ENCODE data around the gene RPL35.

Gene RPL35

DNA sequence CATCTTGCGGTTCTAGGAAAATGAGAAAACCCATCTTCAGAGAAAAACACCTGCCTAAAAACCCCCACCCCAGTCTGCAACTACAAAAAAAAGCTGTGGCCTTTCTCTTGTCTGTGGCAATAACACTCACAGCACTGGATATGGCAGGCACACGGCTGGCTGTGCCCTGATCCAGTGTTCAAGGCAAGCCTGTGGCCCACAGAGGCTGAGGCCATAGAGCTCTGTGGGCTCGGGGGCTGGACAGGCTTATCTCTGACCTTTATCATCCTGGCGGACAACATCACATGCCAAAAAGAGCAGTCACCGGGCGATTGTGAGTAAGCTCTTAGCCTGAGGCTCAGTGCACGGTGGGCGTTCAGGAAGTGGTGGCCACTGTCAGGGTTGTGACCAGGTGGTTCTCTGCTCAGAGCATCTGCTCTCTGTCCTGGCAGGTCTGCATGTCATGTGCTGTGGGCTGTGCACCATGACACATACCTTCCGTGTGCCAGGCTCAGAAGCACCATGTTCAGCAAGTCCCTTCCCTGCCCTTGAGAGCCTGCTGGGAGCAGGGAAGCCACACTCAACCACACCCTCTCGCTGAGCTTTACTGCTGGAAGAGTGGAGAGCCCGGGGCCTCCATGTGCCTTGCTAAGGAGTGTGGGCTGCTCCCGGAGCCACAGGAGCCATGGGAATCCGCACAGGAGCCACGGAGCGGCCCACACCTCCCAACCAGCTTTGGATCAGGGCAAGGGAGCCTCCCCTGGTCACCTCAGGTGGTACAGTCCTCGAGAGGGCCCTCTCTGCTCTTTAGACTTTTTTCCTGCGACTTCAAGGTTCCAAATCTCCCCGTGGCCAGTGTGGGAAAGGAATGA lies 43.1 kb downstream of the RPL35 start:
- H2AFZ ChIP-seq (ENCODE audit: low read depth, low read length) = no peak overlapping the region
- peak; percentile 41 for DNase-seq
- H2BK15ac ChIP-seq (ENCODE audit: low read depth, poor library complexity, severe bottlenecking) = no peak overlapping the region
- H3K4me1 ChIP-seq (ENCODE audit: control insufficient read depth, insufficient read depth, low read depth, low read length) = peaks cover 14% of the 10 kb centered on the region
- WGBS = 71% methylated on average over 18 of the region's 18 CpGs
- H2BK120ac ChIP-seq (ENCODE audit: low read depth, low read length) = no peak overlapping the region
- peak overlapping the region; percentile 5 for H4K8ac ChIP-seq (ENCODE audit: low read length)
- no peaks in the 10 kb centered on the region for H3K27me3 ChIP-seq (ENCODE audit: control insufficient read depth in 1 of 2, insufficient read depth in 1 of 2, low read length in 2 of 2)
- H3K27ac ChIP-seq (ENCODE audit: low read length, poor library complexity, severe bottlenecking) = no peak overlapping the region
- no peaks in the 10 kb centered on the region for H3K36me3 ChIP-seq (ENCODE audit: control insufficient read depth in 1 of 2, insufficient read depth in 2 of 2, low read depth in 1 of 2, low read length in 2 of 2)
- no peak overlapping the region for H3K4me3 ChIP-seq (ENCODE audit: insufficient read depth in 1 of 2, low read depth in 1 of 2, low read length in 2 of 2)
- no peaks in the 10 kb centered on the region for H3K79me1 ChIP-seq (replicated peaks; ENCODE audit: low read length, poor library complexity, severe bottlenecking)
- H3K4me2 ChIP-seq (ENCODE audit: low read length, poor library complexity, severe bottlenecking) = no peak overlapping the region
- no peak overlapping the region for H3K23ac ChIP-seq (ENCODE audit: low read length in 2 of 2)
- no peak overlapping the region for H2BK12ac ChIP-seq (ENCODE audit: low read length in 2 of 2)
- H3K9me3 ChIP-seq (ENCODE audit: control insufficient read depth, low read length) = no peaks in the 10 kb centered on the region
- no peak overlapping the region for H2AK5ac ChIP-seq (ENCODE audit: low read length, severe bottlenecking)
- peak overlapping the region in 1 of 2 experiments; percentile 65 for H3K18ac ChIP-seq (ENCODE audit: low read depth in 1 of 2, low read length in 2 of 2)
- H4K91ac ChIP-seq (ENCODE audit: low read length) = no peak overlapping the region
- peak overlapping the region in 1 of 2 experiments; percentile 20 for H3K4ac ChIP-seq (ENCODE audit: low read depth in 1 of 2, low read length in 2 of 2)
- H3K9ac ChIP-seq (ENCODE audit: low read length) = no peak overlapping the region
- H3K14ac ChIP-seq (ENCODE audit: low read length in 2 of 2) = peak overlapping the region in 1 of 2 experiments; percentile 38
- no peak overlapping the region for H2BK5ac ChIP-seq (ENCODE audit: low read depth, low read length, poor library complexity, severe bottlenecking)

DNA sequence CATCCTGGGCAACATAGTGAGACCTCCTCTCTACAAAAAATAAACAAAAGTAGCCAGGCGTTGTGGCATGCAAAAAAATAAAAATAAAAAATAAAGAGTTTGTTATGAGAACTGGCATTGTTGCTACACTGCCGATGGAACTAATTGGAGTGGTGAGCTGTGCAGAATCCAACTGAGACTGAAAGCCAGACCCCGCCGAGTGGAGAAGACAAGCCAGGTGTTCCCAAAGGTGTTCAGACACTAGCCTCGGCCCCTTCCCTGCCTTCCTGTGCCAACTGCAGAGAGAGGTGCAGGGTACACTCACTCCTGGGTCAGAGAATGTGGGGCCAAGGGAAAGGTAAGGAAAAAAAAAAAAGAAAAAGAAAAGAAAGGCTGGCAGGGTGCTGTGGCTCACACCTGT lies 46.2 kb downstream of the RPL35 start:
- Histone ChIP-seq H2AFZ (ENCODE audit: low read depth, low read length) (no peak overlapping the region), H3K23ac (ENCODE audit: low read length in 2 of 2) (no peak overlapping the region), H3K4me2 (ENCODE audit: low read length, poor library complexity, severe bottlenecking) (no peak overlapping the region), H2AK5ac (ENCODE audit: low read length, severe bottlenecking) (peak overlapping the region; percentile 94), H3K27ac (ENCODE audit: low read length, poor library complexity, severe bottlenecking) (no peak overlapping the region), H3K14ac (ENCODE audit: low read length in 2 of 2) (no peak overlapping the region), H3K27me3 (ENCODE audit: control insufficient read depth in 1 of 2, insufficient read depth in 1 of 2, low read length in 2 of 2) (no peaks in the 10 kb centered on the region), H3K79me1 (replicated peaks; ENCODE audit: low read length, poor library complexity, severe bottlenecking) (no peaks in the 10 kb centered on the region), H3K4me3 (ENCODE audit: insufficient read depth in 1 of 2, low read depth in 1 of 2, low read length in 2 of 2) (no peak overlapping the region), H3K4me1 (ENCODE audit: control insufficient read depth, insufficient read depth, low read depth, low read length) (peaks cover 33% of the 10 kb centered on the region), H2BK5ac (ENCODE audit: low read depth, low read length, poor library complexity, severe bottlenecking) (no peak overlapping the region), H3K9me3 (ENCODE audit: control insufficient read depth, low read length) (no peaks in the 10 kb centered on the region), H2BK15ac (ENCODE audit: low read depth, poor library complexity, severe bottlenecking) (no peak overlapping the region), H3K9ac (ENCODE audit: low read length) (no peak overlapping the region), H4K8ac (ENCODE audit: low read length) (no peak overlapping the region), H3K36me3 (ENCODE audit: control insufficient read depth in 1 of 2, insufficient read depth in 2 of 2, low read depth in 1 of 2, low read length in 2 of 2) (peaks cover 0 to under 1% of the 10 kb centered on the region in 2 experiments), H4K91ac (ENCODE audit: low read length) (no peak overlapping the region), H3K4ac (ENCODE audit: low read depth in 1 of 2, low read length in 2 of 2) (no peak overlapping the region), H2BK12ac (ENCODE audit: low read length in 2 of 2) (no peak overlapping the region), H3K18ac (ENCODE audit: low read depth in 1 of 2, low read length in 2 of 2) (no peak overlapping the region), H2BK120ac (ENCODE audit: low read depth, low read length) (no peak overlapping the region)
- no peak for DNase-seq
- WGBS = 97% methylated on average over 5 of the region's 5 CpGs

GRCh38 chr9:124814164-124814535 lies 47.6 kb downstream of the RPL35 start:
- Histone ChIP-seq H3K23ac (ENCODE audit: low read length in 2 of 2) (no peak overlapping the region), H3K4ac (ENCODE audit: low read depth in 1 of 2, low read length in 2 of 2) (no peak overlapping the region), H2AFZ (ENCODE audit: low read depth, low read length) (no peak overlapping the region), H2BK5ac (ENCODE audit: low read depth, low read length, poor library complexity, severe bottlenecking) (no peak overlapping the region), H3K79me1 (replicated peaks; ENCODE audit: low read length, poor library complexity, severe bottlenecking) (no peaks in the 10 kb centered on the region), H3K4me3 (ENCODE audit: insufficient read depth in 1 of 2, low read depth in 1 of 2, low read length in 2 of 2) (no peak overlapping the region), H4K91ac (ENCODE audit: low read length) (no peak overlapping the region), H2AK5ac (ENCODE audit: low read length, severe bottlenecking) (peak overlapping the region; percentile 71), H3K27ac (ENCODE audit: low read length, poor library complexity, severe bottlenecking) (peak overlapping the region; percentile 91), H3K4me2 (ENCODE audit: low read length, poor library complexity, severe bottlenecking) (no peak overlapping the region), H2BK12ac (ENCODE audit: low read length in 2 of 2) (no peak overlapping the region), H3K14ac (ENCODE audit: low read length in 2 of 2) (no peak overlapping the region), H2BK120ac (ENCODE audit: low read depth, low read length) (no peak overlapping the region), H2BK15ac (ENCODE audit: low read depth, poor library complexity, severe bottlenecking) (no peak overlapping the region), H3K27me3 (ENCODE audit: control insufficient read depth in 1 of 2, insufficient read depth in 1 of 2, low read length in 2 of 2) (no peaks in the 10 kb centered on the region), H4K8ac (ENCODE audit: low read length) (no peak overlapping the region), H3K36me3 (ENCODE audit: control insufficient read depth in 1 of 2, insufficient read depth in 2 of 2, low read depth in 1 of 2, low read length in 2 of 2) (peaks cover 11 to 15% of the 10 kb centered on the region in 2 experiments), H3K18ac (ENCODE audit: low read depth in 1 of 2, low read length in 2 of 2) (no peak overlapping the region), H3K4me1 (ENCODE audit: control insufficient read depth, insufficient read depth, low read depth, low read length) (peaks cover 43% of the 10 kb centered on the region), H3K9ac (ENCODE audit: low read length) (no peak overlapping the region), H3K9me3 (ENCODE audit: control insufficient read depth, low read length) (no peaks in the 10 kb centered on the region)
- 91% methylated on average over 5 of the region's 5 CpGs for WGBS
- DNase-seq = no peak

- Histone ChIP-seq H3K23ac (ENCODE audit: low read length in 2 of 2) (no peak overlapping the region), H4K8ac (ENCODE audit: low read length) (peak overlapping the region; percentile 27), H2AK5ac (ENCODE audit: low read length, severe bottlenecking) (peak overlapping the region; percentile 81), H3K18ac (ENCODE audit: low read depth in 1 of 2, low read length in 2 of 2) (peak overlapping the region in 1 of 2 experiments; percentile 59), H3K4ac (ENCODE audit: low read depth in 1 of 2, low read length in 2 of 2) (peak overlapping the region; percentile 9 to 49), H2AFZ (ENCODE audit: low read depth, low read length) (no peak overlapping the region), H3K79me1 (replicated peaks; ENCODE audit: low read length, poor library complexity, severe bottlenecking) (no peaks in the 10 kb centered on the region), H3K36me3 (ENCODE audit: control insufficient read depth in 1 of 2, insufficient read depth in 2 of 2, low read depth in 1 of 2, low read length in 2 of 2) (peaks cover 11 to 16% of the 10 kb centered on the region in 2 experiments), H2BK15ac (ENCODE audit: low read depth, poor library complexity, severe bottlenecking) (no peak overlapping the region), H3K4me3 (ENCODE audit: insufficient read depth in 1 of 2, low read depth in 1 of 2, low read length in 2 of 2) (no peak overlapping the region), H3K27ac (ENCODE audit: low read length, poor library complexity, severe bottlenecking) (peak overlapping the region; percentile 91), H3K4me2 (ENCODE audit: low read length, poor library complexity, severe bottlenecking) (no peak overlapping the region), H2BK120ac (ENCODE audit: low read depth, low read length) (no peak overlapping the region), H3K4me1 (ENCODE audit: control insufficient read depth, insufficient read depth, low read depth, low read length) (peaks cover 38% of the 10 kb centered on the region), H2BK12ac (ENCODE audit: low read length in 2 of 2) (no peak overlapping the region), H2BK5ac (ENCODE audit: low read depth, low read length, poor library complexity, severe bottlenecking) (peak overlapping the region; percentile 68), H4K91ac (ENCODE audit: low read length) (no peak overlapping the region), H3K9me3 (ENCODE audit: control insufficient read depth, low read length) (no peaks in the 10 kb centered on the region), H3K27me3 (ENCODE audit: control insufficient read depth in 1 of 2, insufficient read depth in 1 of 2, low read length in 2 of 2) (no peaks in the 10 kb centered on the region), H3K9ac (ENCODE audit: low read length) (peak overlapping the region; percentile 83), H3K14ac (ENCODE audit: low read length in 2 of 2) (no peak overlapping the region)
- WGBS = 71% methylated on average over 11 of the region's 11 CpGs
- no peak for DNase-seq
These were observed 48.1 kb downstream of the RPL35 start for GRCh38 chr9:124813501-124814163.

All from mesenchymal stem cell (in vitro differentiated cells and primary cell).